ENCODE data around the gene SAP30BP. TPM values are rescaled to one million over a fixed set of nuclear protein-coding genes. Genes with fewer than 3 reads are reported as not detected.

Gene SAP30BP
- total and polyA plus RNA-seq, 2 donors (not counting 1 experiment from before 2014, with no cell fraction given): 143 to 148 TPM

GRCh38 chr17:75704963-75705875 lies 38.1 kb downstream of the SAP30BP start:
- no peak overlapping the region for H2AFZ ChIP-seq (ENCODE audit: insufficient read depth, low read depth, low read length, poor library complexity, severe bottlenecking)
- Mint-ChIP-seq H3K4me3 (no peak overlapping the region), H3K9me3 (ENCODE audit: insufficient read depth) (no peaks in the 10 kb centered on the region), H3K27ac (no peak overlapping the region), H3K4me1 (no peaks in the 10 kb centered on the region), H3K27me3 (no peaks in the 10 kb centered on the region)
- CTCF ChIA-PET: interaction anchor here (1.4 kb wide), 1 partner anchor 43 kb away, joined by 3 read pairs; no protein-coding TSS in a partner anchor
- H3K36me3 ChIP-seq (replicated peaks in 1 of 2; ENCODE audit: control extremely low read depth in 1 of 2, control insufficient read depth in 1 of 2, extremely low read depth in 1 of 2, insufficient read depth in 2 of 2, low read length in 1 of 2): peaks cover 0 to 79% of the 10 kb centered on the region in 2 experiments
- no peaks in the 10 kb centered on the region for H3K79me2 ChIP-seq (ENCODE audit: control insufficient read depth, insufficient read depth, low read length)
- intact Hi-C loops (cut with micrococcal nuclease): no loop called here
- H3K27ac ChIP-seq (ENCODE audit: low read length in 2 of 2): no peak overlapping the region
- no peak overlapping the region for H3K9ac ChIP-seq (ENCODE audit: low read length)
- no peaks in the 10 kb centered on the region for H3K27me3 ChIP-seq (replicated peaks in 1 of 4; ENCODE audit: control extremely low read depth in 1 of 4, control insufficient read depth in 3 of 4, insufficient read depth in 4 of 4, low read length in 3 of 4)
- H3K4me2 ChIP-seq (replicated peaks; ENCODE audit: low read depth, low read length, poor library complexity, severe bottlenecking): no peak overlapping the region
- H3K4me3 ChIP-seq (ENCODE audit: control extremely low read depth in 1 of 5, extremely low read depth in 1 of 5, insufficient read depth in 1 of 5, low read depth in 2 of 5, low read length in 4 of 5): no peak overlapping the region
- no peaks in the 10 kb centered on the region for H4K20me1 ChIP-seq (ENCODE audit: control insufficient read depth, insufficient read depth, low read length, poor library complexity, severe bottlenecking)
- H3K9me3 ChIP-seq (ENCODE audit: control extremely low read depth in 1 of 3, control insufficient read depth in 2 of 3, insufficient read depth in 1 of 3, low read length in 2 of 3): no peaks in the 10 kb centered on the region
- POLR2A ChIA-PET: interaction anchor here (0.5 to 0.6 kb wide), 2 partner anchors 9 to 126 kb away, joined by 8 to 14 read pairs; no protein-coding TSS in a partner anchor
- no peak for ATAC-seq (ENCODE audit: low read depth)
- H3K4me1 ChIP-seq (ENCODE audit: control insufficient read depth in 2 of 2, insufficient read depth in 2 of 2, low read length in 2 of 2): no peaks in the 10 kb centered on the region
- WGBS (ENCODE audit: insufficient coverage): 96% methylated on average over 16 of the region's 27 CpGs
- TF ChIP-seq CTCF (IDR thresholded peaks at IDR 0.05) (no peak), EZH2 (IDR thresholded peaks at IDR 0.05; ENCODE audit: borderline replicate concordance, insufficient read depth, low read depth, low read length, poor library complexity, severe bottlenecking) (no peak)
- no peak for DNase-seq
